Islet of Langerhans (tissue), 1 donor: ENCODE measurements around the gene TRAF2.

Experiments used
- FAIRE-seq: peaks from one replicate; lab custom pipeline; 2011; peaks lifted over from hg19 to GRCh38; lab: Jason Lieb, UNC

TRAF2 gene

DNA sequence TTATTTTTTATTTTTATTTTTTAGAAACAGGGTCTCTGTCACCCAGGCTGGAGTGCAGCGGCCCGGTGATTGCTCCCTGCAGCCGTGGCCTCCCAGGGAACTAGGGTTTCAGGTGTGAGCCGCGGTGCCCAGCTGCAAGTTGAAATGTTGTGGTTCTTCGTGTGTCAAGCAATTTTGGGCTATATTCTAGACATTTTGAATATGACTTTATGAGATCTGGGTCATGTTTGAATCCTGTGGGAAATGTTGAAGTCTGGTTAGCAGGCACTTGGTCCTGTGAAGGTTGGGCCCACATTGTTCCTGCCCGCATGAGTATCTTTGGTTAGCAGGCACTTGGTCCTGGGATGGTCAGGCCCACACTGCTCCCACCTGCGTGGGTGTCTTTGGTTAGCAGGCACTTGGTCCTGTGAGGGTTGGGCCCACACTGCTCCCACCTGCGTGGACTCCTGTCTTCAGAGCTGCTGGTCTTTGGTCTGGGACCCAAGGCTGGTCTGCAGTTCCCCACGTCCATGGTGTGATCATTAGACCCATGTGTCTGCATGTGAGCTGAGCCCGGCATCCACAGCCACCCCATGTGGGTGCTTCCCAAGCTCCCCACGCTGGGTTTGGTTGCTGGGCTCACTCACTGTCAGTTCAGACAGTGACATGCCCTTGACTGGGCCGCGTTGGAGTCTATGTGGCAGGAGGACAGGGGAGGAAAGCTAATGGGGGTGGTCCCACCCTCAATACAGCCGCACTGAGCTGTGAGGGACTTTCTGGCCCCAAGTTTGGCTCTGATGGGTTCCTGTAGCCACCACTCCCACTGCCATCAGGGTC is 51.1 kb downstream of the TRAF2 start:
- FAIRE-seq, result no peak

- FAIRE-seq, result no peak
These were observed 53.2 kb downstream of the TRAF2 start for GRCh38 chr9:136939431-136939995.

DNA sequence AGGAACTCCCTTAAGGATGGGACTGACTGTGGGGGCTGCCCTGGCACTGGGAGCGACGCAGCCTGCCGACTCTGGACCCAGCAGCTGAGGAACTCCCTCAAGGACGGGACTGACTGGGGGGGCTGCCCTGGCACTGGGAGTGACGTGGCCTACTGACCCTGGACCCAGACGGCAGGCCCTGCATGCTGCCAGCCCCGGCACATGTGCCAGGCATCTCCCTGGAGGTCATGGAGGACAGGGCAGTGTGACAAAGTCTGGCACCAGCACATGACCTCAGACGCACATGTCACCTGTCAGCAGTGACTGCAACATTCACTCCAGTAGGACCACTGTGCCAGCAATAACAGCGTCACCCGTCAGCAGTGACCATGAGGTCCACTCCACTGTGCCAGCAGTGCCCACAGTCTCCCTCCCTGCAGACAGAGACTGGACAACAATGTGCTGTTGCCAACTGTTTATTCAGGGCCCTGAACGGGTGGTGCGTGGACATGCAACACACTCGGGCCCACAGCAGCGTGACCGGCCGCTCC is 53.7 kb downstream of the TRAF2 start:
- no peak for FAIRE-seq

- no peak for FAIRE-seq
These were observed 54.4 kb downstream of the TRAF2 start for GRCh38 chr9:136940526-136941230.

DNA sequence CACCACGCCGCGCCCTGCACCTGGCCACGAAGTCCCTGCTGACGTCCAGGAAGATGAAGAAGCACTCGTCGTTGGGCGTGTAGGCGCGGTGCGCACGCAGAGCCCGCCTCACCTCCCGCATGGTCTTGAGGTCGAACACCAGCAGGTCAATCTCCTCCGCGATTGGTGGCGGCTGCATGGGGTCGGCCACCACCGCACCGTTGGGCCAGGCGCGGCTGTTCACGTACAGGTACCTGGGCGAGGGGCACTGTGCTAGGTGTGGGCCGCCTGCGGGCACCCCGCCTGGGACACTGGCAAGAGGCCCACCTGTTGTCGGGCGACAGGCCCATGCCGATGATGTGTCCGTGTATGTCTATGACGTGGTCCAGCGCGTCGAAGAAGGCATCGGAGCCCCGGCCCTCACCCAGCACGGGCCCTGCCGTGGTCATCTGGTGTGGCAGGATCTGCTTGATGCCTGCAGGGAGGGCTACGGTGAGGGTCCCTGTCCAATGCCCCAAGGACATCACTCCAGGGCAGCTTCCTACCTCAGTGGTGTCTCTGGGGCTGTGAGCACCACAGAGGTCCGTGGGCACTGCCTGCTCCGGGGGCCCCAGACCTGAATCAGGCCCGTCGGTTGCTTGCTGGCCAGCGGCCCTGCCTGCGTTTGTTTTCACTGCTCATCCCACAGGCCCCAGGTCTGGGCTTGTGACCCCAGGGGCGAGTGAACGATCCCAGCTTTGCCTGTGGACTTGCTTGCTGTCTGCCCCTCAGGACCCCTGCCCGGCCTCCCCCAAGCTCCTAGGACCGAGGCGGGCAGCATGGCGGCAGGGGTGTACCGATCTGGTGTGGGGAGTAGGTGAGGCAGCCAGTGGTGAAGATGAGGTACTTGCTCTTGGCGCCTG is 55.2 kb downstream of the TRAF2 start:
- no peak for FAIRE-seq

DNA sequence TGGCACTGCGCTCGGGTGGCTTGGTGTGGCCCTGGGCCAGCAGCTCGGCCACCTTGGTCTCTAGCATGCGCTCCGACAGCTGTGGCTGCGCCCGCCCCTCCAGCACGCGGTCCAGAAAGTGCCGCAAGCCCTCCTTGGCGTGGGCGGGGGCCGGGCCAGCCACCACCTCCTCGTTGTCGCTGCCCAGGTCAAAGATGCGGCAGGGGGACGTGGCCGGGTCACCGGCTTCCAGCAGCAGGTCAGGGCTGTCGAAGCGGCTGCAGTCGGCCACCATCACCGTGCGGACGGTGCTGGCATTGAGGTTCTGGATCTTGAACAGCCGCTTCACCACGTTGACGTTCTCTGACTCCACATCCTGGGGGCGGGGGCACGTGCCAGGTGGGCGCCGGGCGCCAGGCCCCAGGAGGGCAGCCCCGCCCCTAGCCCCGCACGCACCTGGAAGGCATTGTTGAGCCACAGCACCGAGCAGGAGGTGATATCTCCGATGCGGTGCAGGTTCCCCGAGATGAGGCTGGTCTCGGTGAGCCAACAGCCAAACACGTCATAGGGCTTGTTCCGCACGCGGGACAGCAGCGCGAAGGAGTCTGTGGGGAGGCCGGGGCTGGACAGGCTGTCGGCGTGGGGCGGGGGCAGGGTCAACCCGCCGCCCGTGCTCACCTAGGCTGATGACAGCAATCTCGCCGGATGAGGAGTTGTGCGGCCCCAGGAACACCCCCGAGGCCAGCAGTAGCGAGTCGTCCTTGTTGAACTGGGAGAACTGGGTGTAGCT is 56.0 kb downstream of the TRAF2 start:
- no peak for FAIRE-seq

GRCh38 chr9:136942881-136943230 is 56.5 kb downstream of the TRAF2 start:
- no peak for FAIRE-seq

- FAIRE-seq, result no peak
These were observed 57.2 kb downstream of the TRAF2 start for GRCh38 chr9:136943291-136944211.

- no peak for FAIRE-seq
These were observed 57.8 kb downstream of the TRAF2 start for GRCh38 chr9:136944212-136944518.

GRCh38 chr9:136944519-136945332 is 58.4 kb downstream of the TRAF2 start, which contains the start of the genes C8G and FBXW5:
TSS of gene C8G (plus strand) at chr9:136945243. CDS start at chr9:136945321, 78 bp downstream.
TSS of gene FBXW5 (minus strand) at chr9:136944738. CDS start at chr9:136944083, 655 bp downstream.
- FAIRE-seq, result peak; percentile 51

DNA sequence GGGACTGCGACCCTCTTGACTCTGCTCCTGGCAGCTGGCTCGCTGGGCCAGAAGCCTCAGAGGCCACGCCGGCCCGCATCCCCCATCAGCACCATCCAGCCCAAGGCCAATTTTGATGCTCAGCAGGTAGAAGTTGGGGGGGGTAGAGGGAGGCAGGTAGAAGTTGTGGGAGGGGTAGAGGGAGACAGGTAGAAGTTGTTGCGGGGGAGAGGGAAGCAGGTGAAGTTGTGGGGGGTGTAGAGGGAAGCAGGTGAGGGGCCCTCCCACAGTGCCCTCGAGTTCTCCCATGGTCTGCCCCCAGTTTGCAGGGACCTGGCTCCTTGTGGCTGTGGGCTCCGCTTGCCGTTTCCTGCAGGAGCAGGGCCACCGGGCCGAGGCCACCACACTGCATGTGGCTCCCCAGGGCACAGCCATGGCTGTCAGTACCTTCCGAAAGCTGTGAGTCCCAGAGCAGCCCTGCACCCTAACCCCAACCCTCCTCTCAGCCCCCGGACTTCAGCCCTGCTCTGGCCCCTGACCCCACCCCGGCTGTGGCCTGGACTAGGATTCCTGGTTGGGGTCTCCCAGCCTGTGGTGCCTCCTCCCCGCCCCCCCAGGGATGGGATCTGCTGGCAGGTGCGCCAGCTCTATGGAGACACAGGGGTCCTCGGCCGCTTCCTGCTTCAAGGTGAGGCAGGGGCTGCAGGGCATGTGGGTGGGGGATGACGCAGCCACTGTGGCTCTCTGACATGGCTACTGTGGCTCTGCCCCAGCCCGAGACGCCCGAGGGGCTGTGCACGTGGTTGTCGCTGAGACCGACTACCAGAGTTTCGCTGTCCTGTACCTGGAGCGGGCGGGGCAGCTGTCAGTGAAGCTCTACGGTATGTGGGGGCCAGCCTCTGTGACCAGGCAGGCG is 59.3 kb downstream of the TRAF2 start:
- no peak for FAIRE-seq

DNA sequence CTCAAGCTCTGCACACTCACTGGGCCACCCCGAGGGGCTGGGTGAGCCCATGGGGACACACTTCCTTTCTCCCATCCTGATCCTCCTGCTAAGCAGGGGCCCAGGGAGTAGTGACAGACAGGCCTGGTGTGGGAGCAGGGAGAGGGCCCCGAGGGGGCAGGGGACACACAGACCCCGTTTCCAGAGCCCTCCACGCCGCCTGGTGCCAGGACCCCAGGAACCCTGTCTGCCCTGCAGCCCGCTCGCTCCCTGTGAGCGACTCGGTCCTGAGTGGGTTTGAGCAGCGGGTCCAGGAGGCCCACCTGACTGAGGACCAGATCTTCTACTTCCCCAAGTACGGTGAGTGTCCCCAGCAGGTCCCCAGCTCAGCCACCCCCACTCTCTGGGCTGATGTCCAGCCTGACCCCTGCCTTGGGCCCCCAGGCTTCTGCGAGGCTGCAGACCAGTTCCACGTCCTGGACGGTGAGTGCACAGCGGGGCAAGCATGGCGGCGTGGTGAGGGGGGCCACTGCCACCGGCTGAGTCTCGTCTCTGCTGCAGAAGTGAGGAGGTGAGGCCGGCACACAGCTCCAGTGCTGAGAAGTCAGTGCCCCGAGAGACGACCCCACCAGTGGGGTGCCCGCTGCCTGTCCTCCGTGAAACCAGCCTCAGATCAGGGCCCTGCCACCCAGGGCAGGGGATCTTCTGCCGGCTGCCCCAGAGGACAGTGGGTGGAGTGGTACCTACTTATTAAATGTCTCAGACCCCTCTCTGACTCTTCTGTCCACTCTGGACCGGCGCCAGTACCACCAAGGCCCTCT is 60.1 kb downstream of the TRAF2 start:
- FAIRE-seq, result no peak

- FAIRE-seq, result no peak
These were observed 60.9 kb downstream of the TRAF2 start for GRCh38 chr9:136947028-136947891.

DNA sequence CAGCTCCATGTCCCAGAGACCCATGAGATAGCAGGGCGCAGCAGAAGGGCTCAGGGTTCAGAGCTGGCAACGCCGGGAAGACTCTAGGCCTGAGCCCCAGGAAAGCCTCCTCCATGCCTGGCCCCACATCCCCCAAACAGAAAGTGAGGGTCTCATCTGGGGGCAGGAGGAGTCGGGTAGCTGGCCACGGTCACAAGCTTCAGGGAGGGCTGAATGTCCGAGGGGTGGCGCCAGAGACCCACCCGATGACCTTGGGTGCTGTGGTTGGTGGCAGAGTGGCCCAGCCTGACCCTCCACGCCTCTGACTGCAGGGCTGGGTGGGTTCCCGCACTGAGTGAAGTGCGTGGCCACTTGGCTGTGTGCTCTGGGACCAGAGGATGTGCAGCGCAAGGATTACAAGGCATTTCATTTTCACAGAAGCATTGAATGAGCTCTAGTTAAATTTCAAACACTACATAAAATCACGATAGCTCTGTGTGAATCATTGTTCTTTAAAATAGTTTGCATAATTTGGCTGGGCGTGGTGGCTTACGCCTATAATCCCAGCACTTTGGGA is 61.7 kb downstream of the TRAF2 start:
- no peak for FAIRE-seq

DNA sequence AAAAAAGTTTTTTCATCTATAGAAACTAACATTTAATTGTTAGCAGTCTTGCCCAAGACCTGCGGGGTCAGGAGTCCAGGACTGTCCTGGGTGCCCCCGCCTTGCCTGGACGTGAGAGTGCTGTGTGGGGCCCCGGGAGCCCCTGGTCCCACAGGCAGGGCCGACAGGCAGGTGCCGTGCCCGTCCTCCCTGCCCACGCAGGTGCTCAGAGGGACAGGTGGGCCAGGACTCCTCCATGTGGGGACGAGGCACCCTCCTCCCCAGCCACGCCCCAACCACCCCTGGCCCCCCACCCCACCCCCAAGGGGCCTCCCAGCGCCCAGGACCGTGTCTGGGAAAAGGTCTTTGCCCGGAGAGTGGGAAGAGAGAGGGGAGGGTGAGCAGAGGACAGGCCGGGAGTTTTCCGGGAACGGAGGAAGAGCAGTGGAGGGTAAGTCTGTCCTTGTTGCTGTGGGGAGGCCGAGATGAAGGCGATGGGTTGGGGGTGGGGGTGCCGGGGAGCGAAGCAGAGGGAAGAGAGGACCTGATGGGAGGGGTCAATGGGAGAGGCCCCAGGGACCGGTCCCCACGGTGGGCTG is 63.0 kb downstream of the TRAF2 start:
- no peak for FAIRE-seq
